Right lobe of liver (tissue), 4 donors: ENCODE measurements around the gene FOXC1.

Source experiments
- POLR2A ChIP-seq: fragments of 450-650 bp; IDR thresholded peaks from one replicate; pipeline ENCODE4 v1.6.1; 2017; ENCODE audit warnings: antibody characterized with exemption, mild to moderate bottlenecking
- TF ChIP-seq, protein P1 (sequence below), 4 donors: fragments of 200-600 bp in 3 of 4; fragments of 450-650 bp in 1 of 4; IDR thresholded peaks; one replicate each; pipeline versions ENCODE4 v1.5.1 to v1.8.0; 2016 to 2022; ENCODE audit warnings: antibody characterized with exemption in 4 of 4, mild to moderate bottlenecking in 2 of 4
- donor health status: DM: no; HTN: no; CAD: no.
- donor health status: DM: no; HTN: no; CAD: no.
- donor health status: DM: no; HTN: yes; CAD: no.

DNA sequence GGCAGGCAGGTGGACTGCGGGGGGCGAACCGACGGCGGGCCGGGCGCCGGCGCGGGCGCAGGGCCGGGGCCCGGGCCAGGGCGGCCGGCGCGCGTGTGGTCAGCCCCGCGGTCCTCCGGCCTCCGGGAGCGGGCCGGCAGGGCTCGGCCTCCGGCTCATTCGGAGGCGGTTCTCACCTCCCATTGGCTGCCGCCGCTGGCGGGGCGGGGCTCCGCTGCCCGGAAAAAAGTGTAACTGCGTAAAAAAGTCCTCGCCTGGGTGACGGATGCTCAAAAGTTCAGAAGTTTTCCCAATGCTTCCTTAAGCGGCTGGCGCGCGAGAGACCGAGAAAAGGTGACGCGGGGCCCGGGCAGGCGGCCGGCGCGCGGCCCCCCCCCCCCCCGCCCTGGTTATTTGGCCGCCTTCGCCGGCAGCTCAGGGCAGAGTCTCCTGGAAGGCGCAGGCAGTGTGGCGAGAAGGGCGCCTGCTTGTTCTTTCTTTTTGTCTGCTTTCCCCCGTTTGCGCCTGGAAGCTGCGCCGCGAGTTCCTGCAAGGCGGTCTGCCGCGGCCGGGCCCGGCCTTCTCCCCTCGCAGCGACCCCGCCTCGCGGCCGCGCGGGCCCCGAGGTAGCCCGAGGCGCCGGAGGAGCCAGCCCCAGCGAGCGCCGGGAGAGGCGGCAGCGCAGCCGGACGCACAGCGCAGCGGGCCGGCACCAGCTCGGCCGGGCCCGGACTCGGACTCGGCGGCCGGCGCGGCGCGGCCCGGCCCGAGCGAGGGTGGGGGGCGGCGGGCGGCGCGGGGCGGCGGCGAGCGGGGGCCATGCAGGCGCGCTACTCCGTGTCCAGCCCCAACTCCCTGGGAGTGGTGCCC lies at the start of gene FOXC1:
- peak; percentile 21 for TF ChIP-seq POLR2A
- TF ChIP-seq, protein P1, sequence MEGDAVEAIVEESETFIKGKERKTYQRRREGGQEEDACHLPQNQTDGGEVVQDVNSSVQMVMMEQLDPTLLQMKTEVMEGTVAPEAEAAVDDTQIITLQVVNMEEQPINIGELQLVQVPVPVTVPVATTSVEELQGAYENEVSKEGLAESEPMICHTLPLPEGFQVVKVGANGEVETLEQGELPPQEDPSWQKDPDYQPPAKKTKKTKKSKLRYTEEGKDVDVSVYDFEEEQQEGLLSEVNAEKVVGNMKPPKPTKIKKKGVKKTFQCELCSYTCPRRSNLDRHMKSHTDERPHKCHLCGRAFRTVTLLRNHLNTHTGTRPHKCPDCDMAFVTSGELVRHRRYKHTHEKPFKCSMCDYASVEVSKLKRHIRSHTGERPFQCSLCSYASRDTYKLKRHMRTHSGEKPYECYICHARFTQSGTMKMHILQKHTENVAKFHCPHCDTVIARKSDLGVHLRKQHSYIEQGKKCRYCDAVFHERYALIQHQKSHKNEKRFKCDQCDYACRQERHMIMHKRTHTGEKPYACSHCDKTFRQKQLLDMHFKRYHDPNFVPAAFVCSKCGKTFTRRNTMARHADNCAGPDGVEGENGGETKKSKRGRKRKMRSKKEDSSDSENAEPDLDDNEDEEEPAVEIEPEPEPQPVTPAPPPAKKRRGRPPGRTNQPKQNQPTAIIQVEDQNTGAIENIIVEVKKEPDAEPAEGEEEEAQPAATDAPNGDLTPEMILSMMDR (IDR thresholded peaks at IDR 0.05), result no peak
